ENCODE data around the gene PSMB9.
A peak's percentile ranks its signal among the peaks of the same experiment; 100 is the strongest.
"Not testable (repeated sequence)": the region's sequence is repeated elsewhere in the genome, so short reads cannot be mapped to it uniquely, and the experiment has no call there.

The PSMB9 gene
- total RNA-seq: 55.7 to 66.2 reads per million in 2 donors

GRCh38 chr6:32853541-32854375 lies at the start of gene PSMB9, which contains the start of gene TAP1:
Gene PSMB9 (plus strand): TSS chr6:32854192. CDS start chr6:32854230, 38 bp downstream.
Gene TAP1 (minus strand): TSS chr6:32853704. CDS start chr6:32853636, 68 bp downstream.
- DNase-seq: peak; percentile 90

GRCh38 chr6:32805404-32805803 lies 48.6 kb upstream of the PSMB9 start:
- not testable (repeated sequence) for DNase-seq

GRCh38 chr6:32807020-32807580 lies 46.9 kb upstream of the PSMB9 start:
- DNase-seq: no peak

GRCh38 chr6:32809171-32809570 lies 44.8 kb upstream of the PSMB9 start:
- DNase-seq: no peak

- DNase-seq: no peak
Measured at GRCh38 chr6:32814145-32814544, 39.8 kb upstream of the PSMB9 start.

- DNase-seq: no peak
Measured at GRCh38 chr6:32815115-32815514, 38.9 kb upstream of the PSMB9 start.

- DNase-seq: no peak
Measured at GRCh38 chr6:32815996-32816395, 38.0 kb upstream of the PSMB9 start.

- DNase-seq: no peak
Measured at GRCh38 chr6:32816746-32817204, 37.2 kb upstream of the PSMB9 start, which contains the start of gene HLA-DOB. Gene HLA-DOB (minus strand): TSS chr6:32817002. CDS start chr6:32816951, 51 bp downstream.

GRCh38 chr6:32818867-32819266 lies 35.1 kb upstream of the PSMB9 start:
- DNase-seq: no peak

- no peak for DNase-seq
Measured at GRCh38 chr6:32819729-32820128, 34.3 kb upstream of the PSMB9 start.

GRCh38 chr6:32825966-32826365 lies 28.0 kb upstream of the PSMB9 start:
- no peak for DNase-seq

- no peak for DNase-seq
Measured at GRCh38 chr6:32827025-32827424, 27.0 kb upstream of the PSMB9 start.

- no peak for DNase-seq
Measured at GRCh38 chr6:32829495-32829894, 24.5 kb upstream of the PSMB9 start.

GRCh38 chr6:32830017-32830416 lies 24.0 kb upstream of the PSMB9 start:
- DNase-seq: no peak

GRCh38 chr6:32830936-32831335 lies 23.1 kb upstream of the PSMB9 start:
- no peak for DNase-seq

GRCh38 chr6:32832535-32832934 lies 21.5 kb upstream of the PSMB9 start:
- DNase-seq: no peak

GRCh38 chr6:32833664-32834063 lies 20.3 kb upstream of the PSMB9 start:
- DNase-seq: no peak

- no peak for DNase-seq
Measured at GRCh38 chr6:32835167-32835893, 18.7 kb upstream of the PSMB9 start.

- DNase-seq: no peak
Measured at GRCh38 chr6:32836873-32837272, 17.1 kb upstream of the PSMB9 start.

GRCh38 chr6:32837651-32838113 lies 16.3 kb upstream of the PSMB9 start:
- no peak for DNase-seq

GRCh38 chr6:32838114-32838958 lies 15.7 kb upstream of the PSMB9 start, which contains the start of gene TAP2:
Gene TAP2 (minus strand): TSS chr6:32838739. CDS start chr6:32838233, 506 bp downstream.
- DNase-seq: peak; percentile 99

- DNase-seq: no peak
Measured at GRCh38 chr6:32839356-32839755, 14.6 kb upstream of the PSMB9 start.
